H1 (cell line): ENCODE results near the gene AATK. TPM values are rescaled to one million over a fixed set of nuclear protein-coding genes. Genes with fewer than 3 reads are reported as not detected.

Experiments used
- ATF3 ChIP-seq: IDR thresholded peaks from 2 replicates; pipeline ENCODE4 v1.6.1; 2011; ENCODE audit warnings: low read depth, mild to moderate bottlenecking, low read length; ENCODE audit not compliant: insufficient read depth
- PHF8 ChIP-seq: fragments of 200-600 bp; sonication (generic); conservative IDR thresholded peaks from 2 replicates; pipeline ENCODE4 v1.7.1; 2012; ENCODE audit warnings: low read depth, mild to moderate bottlenecking, inconsistent platforms, low read length, moderate library complexity
- polyA plus RNA-seq, 7 experiments: library from polyadenylated mRNA; depleted of rRNA in 3 of 7; stranded (reverse) in 5 of 7; unstranded in 2 of 7; fragments of >200 nt in 5 of 7; fragments of 200-250 nt in 2 of 7; gene quantifications; 1 replicate in 5 of 7; 2 replicates in 1 of 7; 4 replicates in 1 of 7; pipeline versions ENCODE4 v1.2.1 to v1.2.3, GENCODE V29; 2011 to 2013; ENCODE audit warnings: missing spikeins in 2 of 7, mixed read lengths in 2 of 7
- total RNA-seq: library from RNA; stranded (reverse); fragmentation: NEBNext Ultra II Directional; extraction: Animal tissue kit (Norgen Biotek cat#: 25700); gene quantifications from 2 replicates; pipeline ENCODE4 v1.2.1, GENCODE V29; 2021

AATK gene
- total and polyA plus RNA-seq, 2 of the 8 experiments (the other 6 are each of a cell fraction or from before 2014, with no cell fraction given) = 1.7 to 3.5 TPM

GRCh38 chr17:81076141-81076679 is 89.8 kb downstream of the AATK start (continued):
- TF ChIP-seq ATF3 (no peak), PHF8 (no peak)
